Esophagus muscularis mucosa (tissue), 4 donors: ENCODE results near the gene IGF2BP1. TPM values are rescaled to one million over a fixed set of nuclear protein-coding genes. Genes with fewer than 3 reads are reported as not detected.

Source experiments
- DNase-seq: peaks from one replicate; pipeline ENCODE4 v3.0.0-alpha.2; 2017; ENCODE audit errors: extremely low spot score
- H3K27ac ChIP-seq, 4 donors: fragments of 200-600 bp; sonication (generic); replicated peaks in 1 of 4; 1 replicate in 3 of 4; 2 replicates in 1 of 4; pipeline ENCODE4 v1.5.1; 2016 to 2019; ENCODE audit warnings: mild to moderate bottlenecking in 1 of 4
- H3K27me3 ChIP-seq, 4 donors: fragments of 200-600 bp; sonication (generic); one replicate each; pipeline versions ENCODE4 v1.5.1 to v1.6.0; 2016 to 2019
- H3K36me3 ChIP-seq, 4 donors: fragments of 200-600 bp; sonication (generic); one replicate each; pipeline ENCODE4 v1.5.1; 2016 to 2019
- H3K4me1 ChIP-seq, 4 donors: fragments of 200-600 bp; sonication (generic); one replicate each; pipeline ENCODE4 v1.5.1; 2016 to 2019
- H3K4me3 ChIP-seq, 4 donors: fragments of 200-600 bp; sonication (generic); 1 replicate in 2 of 4; 2 replicates in 2 of 4; pipeline ENCODE4 v1.5.1; 2016 to 2019; ENCODE audit warnings: mild to moderate bottlenecking in 4 of 4, moderate library complexity in 1 of 4
- H3K9me3 ChIP-seq, 4 donors: fragments of 200-600 bp; sonication (generic); 1 replicate in 3 of 4; 2 replicates in 1 of 4; pipeline ENCODE4 v1.5.1; 2016 to 2019
- CTCF ChIP-seq, 3 experiments: fragments of 200-600 bp in 2 of 3; fragments of 450-650 bp in 1 of 3; sonication (generic) in 2 of 3; IDR thresholded peaks; one replicate each; pipeline ENCODE4 v1.5.1; 2017 to 2019; ENCODE audit warnings: antibody characterized with exemption in 3 of 3, mild to moderate bottlenecking in 2 of 3, moderate library complexity in 1 of 3
- EP300 ChIP-seq: sonication (generic); formaldehyde crosslinking; IDR thresholded peaks from one replicate; pipeline ENCODE4 v1.6.1; 2017; ENCODE audit warnings: antibody characterized with exemption
- POLR2A ChIP-seq: fragments of 450-650 bp; IDR thresholded peaks from one replicate; pipeline ENCODE4 v1.6.1; 2017; ENCODE audit warnings: antibody characterized with exemption, moderate library complexity, mild to moderate bottlenecking, low read depth
- POLR2AphosphoS5 ChIP-seq, 2 donors: sonication (generic); formaldehyde crosslinking; IDR thresholded peaks; one replicate each; pipeline ENCODE4 v1.6.1; 2017; ENCODE audit warnings: antibody characterized with exemption in 2 of 2
- WGBS: methylation state at CpG from one replicate; pipeline ENCODE4 v1.1.5; 2018; 5-methylcytosine and 5-hydroxymethylcytosine counted together
- intact Hi-C: fragments of 100-400 bp; cut with DNase I; formaldehyde crosslinking; loops from one replicate; pipeline ENCODE4 v1.15.1; 2023
- total RNA-seq, 4 donors: library from RNA; depleted of rRNA; stranded (reverse); fragments of >200 nt; gene quantifications; one replicate each; pipeline versions ENCODE4 v1.1.0 to v1.2.1, GENCODE V29; 2016

IGF2BP1 gene
- total RNA-seq, 4 donors from 2014 or later = not detected

- DNase-seq = no peak
- Histone ChIP-seq H3K27me3 (peaks cover 0 to 60% (median 0%) of the 10 kb centered on the region in 4 donors), H3K4me3 (no peak overlapping the region), H3K9me3 (no peaks in the 10 kb centered on the region), H3K36me3 (no peaks in the 10 kb centered on the region), H3K4me1 (no peaks in the 10 kb centered on the region), H3K27ac (no peak overlapping the region)
- intact Hi-C loops = no loop called here
- TF ChIP-seq EP300 (no peak), POLR2AphosphoS5 (IDR thresholded peaks at IDR 0.05) (no peak), POLR2A (no peak), CTCF (IDR thresholded peaks at IDR 0.05) (no peak)
Observed at GRCh38 chr17:49086649-49087048, 89.5 kb downstream of the IGF2BP1 start.

GRCh38 chr17:49089094-49089493 is 91.9 kb downstream of the IGF2BP1 start:
- 85% methylated on average over 7 of the region's 7 CpGs for WGBS
- H3K27ac ChIP-seq = no peak overlapping the region
- no peak overlapping the region for H3K4me3 ChIP-seq
- intact Hi-C loops = no loop called here
- no peaks in the 10 kb centered on the region for H3K4me1 ChIP-seq
- H3K27me3 ChIP-seq = peaks cover 0 to 61% (median 0%) of the 10 kb centered on the region in 4 donors
- no peaks in the 10 kb centered on the region for H3K36me3 ChIP-seq
- no peak for DNase-seq
- TF ChIP-seq POLR2AphosphoS5 (IDR thresholded peaks at IDR 0.05) (no peak), EP300 (no peak)
- H3K9me3 ChIP-seq = no peaks in the 10 kb centered on the region

GRCh38 chr17:49090878-49091594 is 93.9 kb downstream of the IGF2BP1 start:
- H3K27me3 ChIP-seq = peaks cover 0 to 51% (median 0%) of the 10 kb centered on the region in 4 donors
- H3K4me3 ChIP-seq = no peak overlapping the region
- H3K27ac ChIP-seq = no peak overlapping the region
- no peak for TF ChIP-seq POLR2AphosphoS5 (IDR thresholded peaks at IDR 0.05)
- TF ChIP-seq POLR2A = no peak
- TF ChIP-seq CTCF (IDR thresholded peaks at IDR 0.05) = no peak
- no peak for TF ChIP-seq EP300
- H3K9me3 ChIP-seq = no peaks in the 10 kb centered on the region
- no peak for DNase-seq
- no peaks in the 10 kb centered on the region for H3K36me3 ChIP-seq
- no peaks in the 10 kb centered on the region for H3K4me1 ChIP-seq
- intact Hi-C loops = no loop called here
- WGBS = 75% methylated on average over 10 of the region's 10 CpGs

GRCh38 chr17:49093131-49093530 is 95.9 kb downstream of the IGF2BP1 start:
- H3K27me3 ChIP-seq = peaks cover 0 to 32% (median 0%) of the 10 kb centered on the region in 4 donors
- DNase-seq = no peak
- no peaks in the 10 kb centered on the region for H3K36me3 ChIP-seq
- H3K4me3 ChIP-seq = no peak overlapping the region
- intact Hi-C loops = no loop called here
- H3K9me3 ChIP-seq = no peaks in the 10 kb centered on the region
- WGBS = 51% methylated on average over 10 of the region's 10 CpGs
- no peak overlapping the region for H3K27ac ChIP-seq
- no peaks in the 10 kb centered on the region for H3K4me1 ChIP-seq
- TF ChIP-seq CTCF (IDR thresholded peaks at IDR 0.05) = no peak
- no peak for TF ChIP-seq POLR2AphosphoS5 (IDR thresholded peaks at IDR 0.05)
- no peak for TF ChIP-seq POLR2A
- no peak for TF ChIP-seq EP300

- no peak for DNase-seq
- H3K27ac ChIP-seq = no peak overlapping the region
- intact Hi-C loops = no loop called here
- H3K9me3 ChIP-seq = no peaks in the 10 kb centered on the region
- no peak for TF ChIP-seq POLR2AphosphoS5 (IDR thresholded peaks at IDR 0.05)
- no peak for TF ChIP-seq EP300
- no peak for TF ChIP-seq CTCF (IDR thresholded peaks at IDR 0.05)
- no peak for TF ChIP-seq POLR2A
- H3K27me3 ChIP-seq = peaks cover 0 to 12% (median 0%) of the 10 kb centered on the region in 4 donors
- H3K4me1 ChIP-seq = no peaks in the 10 kb centered on the region
- H3K36me3 ChIP-seq = no peaks in the 10 kb centered on the region
- no peak overlapping the region for H3K4me3 ChIP-seq
Observed at GRCh38 chr17:49100601-49101000, 103.4 kb downstream of the IGF2BP1 start.
